COR-L47 (cell line): Measurements from ENCODE around the gene ETFRF1.
A peak's percentile ranks its signal among the peaks of the same experiment; 100 is the strongest.

Source experiments
- DNase-seq: peaks from one replicate; lab custom pipeline; 2025; lab: John Stamatoyannopoulos, UW

ETFRF1 gene

GRCh38 chr12:25195056-25195971, at the start of gene ETFRF1, which contains the start of gene DNAI7:
TSS of gene ETFRF1 (plus strand) at chr12:25195237. CDS start at chr12:25203957, 8,720 bp downstream.
TSS of gene DNAI7 (minus strand) at chr12:25195160. CDS start at chr12:25195078, 82 bp downstream.
- DNase-seq: peak; percentile 90

- no peak for DNase-seq
These were observed 48.4 kb upstream of the ETFRF1 start for GRCh38 chr12:25146686-25147085.

- DNase-seq: no peak
These were observed 43.6 kb upstream of the ETFRF1 start for GRCh38 chr12:25151476-25151875.

DNA sequence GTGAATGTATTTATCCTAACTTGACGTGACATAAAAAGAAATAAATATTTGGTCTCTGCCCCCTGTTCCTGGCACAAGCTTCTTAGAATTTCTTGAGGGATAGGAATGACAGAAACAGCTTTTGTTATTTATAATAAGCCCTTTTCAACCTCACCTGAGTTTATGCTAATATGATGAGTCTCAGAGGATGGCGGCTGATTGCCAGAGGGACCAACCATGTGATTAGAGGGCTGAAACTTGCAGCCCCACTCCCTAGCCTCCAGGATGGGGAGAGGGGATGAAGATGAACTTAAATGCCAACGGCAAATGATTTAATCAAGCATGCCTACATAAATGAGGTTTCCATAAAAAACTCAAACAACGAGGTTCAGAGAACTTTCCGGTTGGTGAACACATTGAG, 43.0 kb upstream of the ETFRF1 start:
- no peak for DNase-seq

DNA sequence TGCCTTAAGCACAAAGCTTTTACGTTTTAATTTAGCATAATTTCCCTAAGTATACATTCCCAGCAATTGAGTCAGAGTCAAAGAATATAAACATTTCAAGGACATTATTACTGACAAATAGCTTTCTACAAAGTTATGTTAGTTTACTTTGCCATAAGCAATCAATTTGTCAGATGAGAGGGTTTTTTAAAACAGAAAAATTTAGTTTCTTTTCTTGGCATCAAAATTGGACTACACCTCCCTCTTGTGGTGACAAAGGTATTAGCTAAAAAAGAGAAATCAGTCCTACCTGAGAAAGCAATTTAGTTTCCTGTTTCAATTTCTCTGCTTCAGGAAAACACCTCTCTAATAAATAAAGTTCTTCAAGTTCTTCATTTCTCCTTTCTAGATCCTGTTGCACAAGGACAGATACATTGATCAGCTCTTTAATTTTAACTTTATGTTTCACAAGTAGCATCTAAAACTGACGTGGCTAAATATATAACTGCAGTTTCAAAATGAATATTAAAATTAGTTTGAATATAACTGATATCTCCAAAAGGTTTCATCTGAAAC, 39.9 kb upstream of the ETFRF1 start:
- no peak for DNase-seq

DNA sequence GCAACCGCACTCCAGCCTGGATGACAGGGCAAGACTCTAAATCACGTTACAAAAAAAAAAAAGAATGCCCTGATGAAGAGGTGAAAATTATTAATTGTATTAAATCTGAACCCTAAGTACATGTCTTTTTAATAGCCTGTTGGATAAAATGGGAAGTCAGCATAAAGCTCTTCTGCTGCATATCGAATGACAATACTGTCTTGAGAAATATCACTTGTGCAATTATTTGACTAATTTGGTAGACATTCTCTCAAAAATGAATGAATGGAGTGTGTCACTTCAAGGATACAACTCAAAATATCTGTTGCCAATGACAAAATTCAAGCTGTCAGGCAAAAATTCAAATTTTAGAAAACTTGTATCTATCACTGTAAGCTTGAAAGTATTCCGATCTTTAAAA, 39.0 kb upstream of the ETFRF1 start:
- no peak for DNase-seq

DNA sequence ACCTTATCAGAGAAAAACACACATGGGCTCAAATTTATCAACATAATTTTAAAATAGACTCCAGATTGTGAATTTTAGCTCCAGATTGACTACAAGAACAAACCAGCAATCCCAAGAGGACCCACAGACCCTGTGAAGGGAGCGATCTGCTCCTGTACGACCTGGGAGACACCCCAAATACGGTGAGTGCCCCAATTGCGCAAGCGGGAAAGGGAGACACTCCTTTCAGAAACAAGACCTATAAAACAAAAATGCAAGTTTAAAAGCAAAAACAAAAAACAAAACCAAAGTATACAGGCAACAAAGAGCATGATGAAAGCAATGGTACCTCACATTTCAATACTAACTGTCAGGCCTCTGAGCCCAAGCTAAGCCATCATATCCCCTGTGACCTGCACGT, 32.2 kb upstream of the ETFRF1 start:
- no peak for DNase-seq

DNA sequence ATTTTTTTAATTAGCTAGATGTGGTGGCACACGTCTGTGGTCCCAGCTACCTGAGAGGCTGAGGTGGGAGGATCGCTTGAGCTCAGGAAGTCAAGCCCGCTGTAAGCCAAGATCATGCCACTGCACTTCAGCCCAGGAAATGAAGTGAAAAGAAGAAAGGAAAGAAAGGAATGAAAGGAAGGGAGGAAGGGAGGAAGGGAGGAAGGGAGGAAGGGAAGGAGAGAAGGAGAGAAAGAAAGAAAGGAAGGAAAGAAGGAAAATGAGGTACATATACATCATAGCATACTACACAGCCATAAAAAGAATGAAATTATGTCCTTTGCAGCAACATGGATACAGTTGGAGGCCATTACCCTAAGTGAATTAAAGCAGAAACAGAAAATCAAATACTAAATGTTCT, 12.3 kb upstream of the ETFRF1 start:
- DNase-seq: no peak

DNA sequence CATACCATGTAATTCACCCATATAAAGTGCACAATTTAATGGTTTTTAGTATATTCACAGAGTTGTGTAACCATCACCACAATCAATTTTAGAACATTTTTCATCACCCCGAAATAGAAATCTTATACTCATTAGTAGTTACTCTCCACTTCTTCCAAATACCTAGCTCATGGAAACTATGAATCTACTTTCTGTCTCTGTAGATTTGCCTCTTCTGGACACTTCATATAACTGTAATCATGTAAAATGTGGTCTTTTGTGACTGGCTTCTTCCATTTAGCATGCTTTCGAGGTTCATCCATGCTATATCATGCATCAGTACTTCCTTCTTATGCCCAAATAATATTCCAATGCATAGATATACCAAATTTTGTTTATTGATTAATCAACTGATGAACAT, 10.9 kb upstream of the ETFRF1 start:
- DNase-seq: no peak

GRCh38 chr12:25186038-25186787, 8.8 kb upstream of the ETFRF1 start:
- no peak for DNase-seq

DNA sequence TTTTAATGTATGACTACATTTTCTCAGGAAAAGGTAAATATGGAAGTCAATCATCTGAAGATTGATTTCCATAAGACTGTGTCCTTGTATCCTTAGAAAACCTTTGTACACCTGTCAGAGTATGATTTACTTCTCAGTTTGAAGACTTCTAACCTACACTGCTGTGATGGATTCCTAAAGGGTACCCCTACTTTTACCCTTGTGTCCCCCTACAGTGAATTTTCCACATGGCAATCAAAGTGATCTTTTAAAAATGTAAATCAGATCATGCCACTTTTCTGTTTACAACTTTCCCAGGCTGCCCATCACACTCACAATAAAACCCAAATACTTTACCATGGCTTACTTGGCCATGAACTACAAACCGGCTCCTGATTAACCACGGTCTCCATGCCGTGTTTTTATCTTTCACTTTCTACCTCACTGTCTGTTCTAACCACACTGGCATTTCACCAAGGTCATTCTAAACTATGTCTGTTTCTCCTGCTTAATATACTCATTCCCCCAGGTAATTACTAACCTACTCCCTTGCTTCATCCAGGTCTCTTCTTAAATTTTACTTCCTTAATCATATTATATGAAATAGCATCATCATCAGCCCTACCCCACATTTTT, 8.1 kb upstream of the ETFRF1 start:
- no peak for DNase-seq

DNA sequence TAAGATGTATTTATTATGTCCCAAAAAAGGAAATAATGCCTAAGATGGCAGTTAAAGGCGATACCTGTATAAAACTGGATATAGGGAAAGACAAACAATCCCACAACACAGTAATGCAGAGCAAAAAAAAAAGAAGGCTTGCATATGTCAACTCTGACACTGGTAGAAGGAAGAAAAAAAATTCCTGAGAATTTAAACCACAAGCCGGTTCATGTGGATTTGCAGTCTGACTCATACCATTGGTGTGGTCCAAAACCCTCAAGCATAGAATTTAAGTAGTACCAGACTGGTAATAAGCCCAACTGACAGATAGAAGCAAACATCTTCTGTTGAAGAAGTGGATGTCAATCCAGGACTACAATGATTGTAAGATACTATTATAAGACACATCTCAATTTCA, 7.3 kb upstream of the ETFRF1 start:
- DNase-seq: no peak

- no peak for DNase-seq
These were observed 5.4 kb upstream of the ETFRF1 start for GRCh38 chr12:25189656-25190055.

DNA sequence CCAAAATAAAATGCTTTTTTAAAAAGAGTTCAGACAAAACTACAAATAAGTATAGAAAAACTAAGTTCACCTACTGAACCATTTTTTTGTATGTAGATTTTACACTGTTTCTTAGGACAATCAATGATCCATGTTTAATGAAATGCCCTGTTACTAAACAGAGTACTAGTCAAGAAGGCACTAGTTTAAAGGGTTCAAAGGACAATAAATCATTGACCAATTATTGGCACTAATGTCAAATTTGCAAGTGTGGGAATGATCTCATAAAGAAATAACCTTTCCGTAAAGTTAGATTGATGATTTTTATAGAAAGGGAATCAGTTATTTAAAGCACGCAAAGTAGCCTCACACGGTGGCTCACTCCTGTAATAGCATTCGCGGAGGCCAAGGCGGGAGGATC, 4.2 kb upstream of the ETFRF1 start:
- no peak for DNase-seq

DNA sequence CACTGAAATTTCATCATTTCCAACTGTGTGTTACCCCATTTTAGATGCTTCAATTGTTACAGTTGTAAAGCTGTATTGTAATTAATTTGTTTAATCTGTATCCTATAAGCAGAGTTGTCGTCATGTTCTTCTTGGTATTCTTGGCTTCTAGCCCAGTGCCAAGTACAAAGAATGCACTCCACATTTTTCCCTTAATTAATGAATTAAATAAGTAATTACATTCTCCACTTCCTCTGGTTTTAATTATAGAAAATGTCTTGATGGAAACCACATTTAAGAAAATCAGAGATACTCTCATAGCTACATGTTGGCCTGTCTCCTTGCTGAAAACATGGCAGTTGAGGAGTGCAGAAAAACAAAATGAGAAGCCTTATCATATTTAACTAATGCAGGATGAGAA, 823 bp upstream of the ETFRF1 start:
- no peak for DNase-seq

- no peak for DNase-seq
These were observed 348 bp upstream of the ETFRF1 start for GRCh38 chr12:25194722-25195055.

DNA sequence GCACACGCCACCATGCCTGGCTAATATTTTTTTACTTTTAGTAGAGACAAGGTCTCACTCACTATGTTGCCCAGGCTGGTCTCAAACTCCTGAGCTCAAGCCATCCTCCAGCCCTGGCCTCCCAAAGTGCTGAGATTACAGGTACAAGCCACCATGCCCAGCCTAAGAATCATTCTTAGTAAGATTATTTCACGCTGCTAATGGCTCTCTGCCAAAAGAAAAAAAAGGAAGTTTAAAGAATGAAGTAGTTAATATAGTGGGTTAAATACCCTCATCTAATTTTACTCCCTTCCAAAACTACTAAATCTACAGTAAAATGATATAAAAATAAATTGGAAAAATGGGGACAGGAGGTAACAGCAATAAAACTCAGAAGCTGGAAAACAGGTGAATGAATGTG, 2.6 kb downstream of the ETFRF1 start:
- DNase-seq: no peak

DNA sequence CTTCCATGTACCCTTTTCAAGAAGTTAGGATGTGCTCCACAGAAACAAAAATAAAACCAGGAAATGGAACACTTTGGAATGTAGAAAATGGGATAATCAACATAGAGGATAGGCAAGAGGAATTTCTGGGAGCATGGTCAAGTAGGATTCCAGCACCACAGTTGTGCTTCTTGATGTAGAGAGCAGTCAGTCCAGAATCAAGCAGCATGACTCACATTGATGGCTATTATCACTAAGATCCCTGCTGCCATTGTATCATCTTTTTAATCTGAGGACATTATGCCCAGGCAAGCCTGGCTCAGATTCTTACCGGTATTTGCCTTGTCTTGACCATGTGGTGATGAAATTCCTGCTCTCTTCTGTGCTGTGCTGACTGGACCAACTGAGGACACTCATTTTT, 5.7 kb downstream of the ETFRF1 start:
- no peak for DNase-seq

DNA sequence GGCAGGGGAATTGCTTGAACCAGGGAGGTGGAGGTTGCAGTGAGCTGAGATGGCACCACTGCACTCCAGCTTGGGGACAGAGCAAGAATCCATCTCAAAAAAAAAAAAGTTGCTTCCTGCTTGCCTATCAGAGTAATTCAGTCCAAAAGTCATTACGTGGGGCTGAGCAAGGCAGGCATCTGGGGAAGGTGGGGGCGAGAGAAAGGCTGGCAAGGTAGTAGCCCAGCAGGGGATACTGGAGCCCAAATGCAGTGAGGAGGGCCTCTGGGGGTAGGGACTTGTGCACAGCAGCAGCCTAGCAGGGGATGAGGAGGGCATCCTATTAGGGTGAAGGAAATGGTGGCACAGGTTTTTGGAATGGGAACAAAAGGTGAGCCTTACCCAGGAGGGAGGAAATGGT, 7.1 kb downstream of the ETFRF1 start:
- no peak for DNase-seq

- no peak for DNase-seq
These were observed 12.4 kb downstream of the ETFRF1 start for GRCh38 chr12:25207411-25207810.

- no peak for DNase-seq
These were observed 12.8 kb downstream of the ETFRF1 start for GRCh38 chr12:25207846-25208245.

DNA sequence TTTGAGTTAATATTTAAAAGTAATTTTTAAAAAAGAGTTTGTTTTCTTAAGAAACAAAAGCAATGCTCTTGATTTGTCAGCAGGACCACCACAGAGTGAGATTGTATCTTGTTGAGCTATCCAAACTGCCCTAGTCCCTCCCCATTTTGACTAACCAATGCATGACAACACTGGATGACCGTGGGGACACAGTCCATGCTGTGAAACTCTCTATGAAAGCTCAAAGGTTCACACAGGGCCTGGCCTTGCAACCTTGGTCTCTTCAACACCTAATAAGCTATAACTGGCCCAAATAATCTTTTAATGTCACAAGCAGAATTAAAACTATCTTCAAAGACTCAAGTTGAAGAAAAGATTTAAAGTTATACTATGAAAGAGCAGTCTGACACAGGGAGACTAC, 13.5 kb downstream of the ETFRF1 start:
- DNase-seq: no peak

DNA sequence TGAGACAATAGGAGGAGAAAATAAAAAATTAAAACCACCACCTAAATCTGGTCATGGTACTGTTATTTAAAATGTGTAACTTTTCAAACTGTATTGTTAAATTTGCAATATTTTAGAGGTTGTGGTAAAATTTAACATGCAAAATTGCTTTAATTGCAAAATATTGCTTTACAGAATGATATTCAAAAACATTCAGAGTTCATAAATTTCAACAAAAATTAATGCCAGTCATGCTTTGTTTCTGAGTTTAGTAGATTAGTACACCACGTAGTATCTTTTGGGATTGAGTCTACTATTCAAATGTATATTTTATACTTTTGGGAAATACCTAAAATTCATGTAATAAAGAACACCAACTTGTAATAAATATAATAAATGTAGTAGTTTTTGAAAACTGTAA, 18.3 kb downstream of the ETFRF1 start:
- no peak for DNase-seq
